ENCODE measurements around the gene EME2.

DNA sequence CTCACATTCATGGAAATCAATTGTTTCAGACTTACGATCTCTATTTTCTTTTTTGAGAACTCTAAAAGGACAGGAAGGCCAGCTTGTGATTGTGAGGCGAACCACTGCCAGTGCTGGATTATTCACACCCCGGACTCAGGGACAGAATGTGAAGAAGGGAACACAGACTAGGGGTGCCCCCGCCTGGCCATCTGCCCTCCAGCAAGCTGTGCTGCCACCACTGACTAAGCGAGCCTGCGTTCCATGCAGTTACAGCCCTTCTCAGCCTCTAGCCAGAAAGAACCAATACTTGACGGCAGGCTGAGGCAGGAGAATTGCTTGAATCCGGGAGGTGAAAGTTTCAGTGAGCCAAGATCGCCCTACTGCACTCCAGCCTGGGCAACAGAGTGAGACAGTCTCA lies 51.2 kb downstream of the EME2 start:
- no peak for TF ChIP-seq YY1 (IDR thresholded peaks at IDR 0.05; ENCODE audit: insufficient read depth, insufficient read length)
- no peak for TF ChIP-seq SUZ12 (IDR thresholded peaks at IDR 0.05; ENCODE audit: extremely low read depth, insufficient read depth, insufficient read length)
